GM18502 (cell line): ENCODE data around the gene STYK1.
"Not testable (repeated sequence)": the region's sequence is repeated elsewhere in the genome, so short reads cannot be mapped to it uniquely, and the experiment has no call there.

ENCODE experiments used
- ATAC-seq: cut with Tn5 transposase; IDR thresholded peaks from one replicate; pipeline ENCODE4 v1.9.1; 2021; ENCODE audit warnings: mild to moderate bottlenecking; ENCODE audit not compliant: unreplicated experiment, poor library complexity

The STYK1 gene

DNA sequence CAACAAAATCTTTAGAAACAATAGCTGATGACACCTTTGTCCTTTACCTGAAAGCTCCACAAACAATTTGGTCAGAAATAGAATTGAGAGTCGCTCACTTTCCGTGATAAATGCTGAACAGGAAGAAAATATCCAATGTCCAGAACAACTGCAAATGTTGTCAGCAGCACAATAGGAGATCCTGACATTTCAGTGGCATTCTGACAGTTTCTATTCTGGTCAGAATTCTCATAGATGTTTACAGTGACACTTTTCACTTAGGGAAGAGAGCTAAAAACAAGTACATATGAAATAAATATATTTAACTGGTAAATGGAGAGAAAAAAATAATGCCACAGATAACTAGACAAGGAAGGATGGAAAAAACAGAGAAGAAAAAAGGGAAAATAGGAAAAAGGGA is 99.5 kb downstream of the STYK1 start:
- ATAC-seq: no peak

GRCh38 chr12:10572021-10572490 is 101.8 kb downstream of the STYK1 start:
- not testable (repeated sequence) for ATAC-seq

DNA sequence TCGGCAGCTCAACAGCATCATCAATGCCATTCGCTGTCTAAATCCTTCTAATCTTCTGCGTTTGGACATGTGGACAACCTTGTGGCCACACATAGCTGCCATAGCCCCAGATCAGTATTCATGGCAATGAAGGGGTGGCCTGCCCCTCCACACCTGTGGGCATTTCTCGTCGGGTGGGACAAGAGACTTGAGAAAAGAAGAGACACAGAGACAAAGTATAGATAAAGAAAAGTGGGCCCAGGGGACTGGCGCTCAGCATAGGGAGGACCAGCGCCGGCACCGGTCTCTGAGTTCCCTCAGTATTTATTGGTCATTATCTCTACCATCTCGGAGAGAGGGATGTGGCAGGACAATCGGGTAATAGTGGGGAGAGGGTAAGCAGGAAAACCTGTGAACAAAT is 102.7 kb downstream of the STYK1 start:
- no peak for ATAC-seq
